DMS153 treated with DMSO at 0.1 percent for 48 hours (cell line): Measurements from ENCODE around the gene ZNF35.

ENCODE experiments used
- DNase-seq: peaks from one replicate; lab custom pipeline; 2025; ENCODE audit not compliant: unreplicated experiment; lab: John Stamatoyannopoulos, UW

Gene ZNF35

DNA sequence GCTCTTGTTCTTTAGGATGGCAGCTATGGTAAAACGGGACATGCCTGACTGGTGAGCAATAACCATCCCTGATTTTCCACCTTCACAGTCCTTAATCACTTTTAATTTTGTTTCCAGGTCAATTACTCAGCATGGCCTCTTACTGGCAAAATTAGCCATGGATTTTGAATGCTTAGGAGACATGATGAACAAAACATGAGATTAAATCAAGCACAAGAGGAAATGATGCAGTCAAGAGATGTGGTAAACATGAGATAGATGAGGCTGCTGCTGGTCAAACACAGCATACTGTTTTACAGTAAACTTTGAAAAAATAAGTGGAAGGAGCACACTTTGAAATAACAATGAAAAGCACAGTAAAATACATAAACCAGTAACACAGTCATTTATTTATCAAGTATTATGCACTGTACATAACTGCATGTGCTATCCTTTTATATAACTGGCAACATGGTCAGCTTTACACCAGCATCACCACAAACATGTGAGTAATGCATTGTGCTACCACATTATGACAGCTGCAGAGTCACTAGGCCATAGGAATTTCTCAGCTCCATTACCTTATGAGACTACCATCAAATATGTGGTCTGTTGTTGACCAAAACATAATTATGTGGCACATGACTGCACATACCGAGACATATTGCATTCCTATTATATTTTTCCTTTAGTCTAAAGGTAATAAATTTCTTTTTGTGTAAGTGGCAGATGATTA, 33.8 kb downstream of the ZNF35 start:
- no peak for DNase-seq

DNA sequence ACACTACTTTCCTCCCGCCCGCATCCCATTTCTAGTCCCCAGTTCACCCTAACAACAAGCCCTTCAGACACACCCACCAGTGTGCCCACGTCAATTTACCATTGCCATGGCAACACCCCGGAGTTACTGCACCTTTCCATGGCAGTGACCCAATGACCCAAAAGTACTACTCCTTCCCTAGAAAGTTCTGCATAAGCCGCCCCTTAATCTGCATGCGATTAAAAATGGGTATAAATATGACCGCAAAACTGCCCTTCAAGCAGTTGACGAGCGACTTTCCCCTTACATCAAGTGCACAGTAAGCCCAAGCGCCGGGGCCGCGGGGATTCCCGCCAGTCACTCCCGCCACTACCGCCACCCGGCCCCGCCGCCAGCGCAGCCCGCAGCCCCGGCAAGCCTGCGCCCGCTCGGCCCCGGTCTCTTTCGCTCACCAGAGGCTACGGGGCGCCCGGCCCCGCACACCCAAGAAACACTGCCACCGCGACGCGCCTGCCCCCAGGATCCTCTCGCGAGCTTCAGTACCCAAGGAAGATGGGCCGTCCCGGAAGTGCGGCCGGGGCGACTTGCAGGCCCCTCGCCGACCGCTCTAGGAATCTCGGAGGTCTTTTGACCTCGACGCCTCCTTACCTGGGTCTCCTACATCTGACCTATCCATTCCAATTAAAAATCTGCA, 36.7 kb downstream of the ZNF35 start:
- DNase-seq = peak; percentile 0

DNA sequence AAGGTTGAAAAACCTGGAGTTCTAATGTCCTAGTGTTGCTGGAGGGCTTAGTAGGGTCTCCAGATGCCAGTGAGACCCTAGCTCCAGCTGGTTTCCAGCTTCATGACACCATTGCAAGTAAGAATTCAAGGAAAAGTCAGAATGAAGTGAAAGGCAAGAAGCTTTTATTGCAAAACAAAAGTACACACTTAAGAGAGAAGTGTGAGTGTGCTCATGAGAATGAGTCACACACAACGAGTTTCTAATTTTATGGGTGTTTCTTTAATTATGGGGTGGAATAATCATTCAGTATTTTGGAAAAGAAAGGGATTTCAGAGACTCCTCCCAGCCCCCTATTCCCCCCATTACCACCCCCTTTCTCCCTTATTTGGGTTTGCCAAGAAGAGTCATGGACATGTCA, 39.4 kb downstream of the ZNF35 start:
- no peak for DNase-seq
